IMR-90 (cell line): Measurements from ENCODE around the gene SLCO2B1. TPM values are rescaled to one million over a fixed set of nuclear protein-coding genes. Genes with fewer than 3 reads are reported as not detected.

Experiments
- ATAC-seq: fragments of 200-7000 bp; cut with Tn5 transposase; 2 replicates; pipeline ENCODE4 v1.9.1; 2020; ENCODE audit warnings: low read depth, mild to moderate bottlenecking, moderate library complexity
- BruUV-seq: library from RNA; stranded (reverse); fragments of 400-500 nt; replicated peaks from 2 replicates; lab custom pipeline; 2021; lab: Mats Ljungman, UMichigan
- CTCF ChIA-PET: fragments of 300-600 bp; formaldehyde crosslinking; extraction: SDS; loops from one replicate; lab custom pipeline; 2021; ENCODE audit warnings: antibody characterized with exemption; lab: Yijun Ruan, JAX
- POLR2A ChIA-PET: fragments of 300-600 bp; sonication (Branson Sonifier 250); formaldehyde crosslinking; loops from one replicate; lab custom pipeline; 2022; ENCODE audit warnings: antibody characterized with exemption; ENCODE audit not compliant: unreplicated experiment; lab: Charles Lee
- DNase-seq: peaks from one replicate; pipeline ENCODE4 v3.0.0; 2013
- H2AFZ ChIP-seq: replicated peaks from 2 replicates; pipeline ENCODE3; 2013; ENCODE audit warnings: low read length, mild to moderate bottlenecking; ENCODE audit not compliant: poor library complexity
- H2AK5ac ChIP-seq: 2 replicates; pipeline ENCODE4 v1.6.1; 2013; ENCODE audit warnings: low read depth, low read length, inconsistent platforms
- H2AK9ac ChIP-seq: replicated peaks from 2 replicates; pipeline ENCODE3; 2013; ENCODE audit warnings: mild to moderate bottlenecking, low read depth, low read length, moderate library complexity; ENCODE audit not compliant: poor library complexity
- H2BK120ac ChIP-seq: 2 replicates; pipeline ENCODE4 v1.6.1; 2013; ENCODE audit warnings: low read depth, low read length, inconsistent platforms
- H2BK15ac ChIP-seq: 3 replicates; pipeline ENCODE4 v1.6.1; 2013; ENCODE audit warnings: low read depth, low read length, inconsistent platforms
- H2BK20ac ChIP-seq: 2 replicates; pipeline ENCODE4 v1.6.1; 2013; ENCODE audit warnings: low read depth, mild to moderate bottlenecking, inconsistent platforms, low read length, moderate library complexity
- H2BK5ac ChIP-seq: 2 replicates; pipeline ENCODE4 v1.6.1; 2013; ENCODE audit warnings: mild to moderate bottlenecking, low read depth, low read length, inconsistent platforms; ENCODE audit not compliant: poor library complexity, severe bottlenecking
- H3K14ac ChIP-seq: replicated peaks from 2 replicates; pipeline ENCODE4 v1.6.1; 2013; ENCODE audit warnings: low read depth, low read length, inconsistent platforms
- H3K18ac ChIP-seq: 2 replicates; pipeline ENCODE4 v1.6.1; 2013; ENCODE audit warnings: low read depth, low read length, control low read depth
- H3K23ac ChIP-seq: 2 replicates; pipeline ENCODE4 v1.6.1; 2013; ENCODE audit warnings: low read depth, low read length, inconsistent platforms
- H3K27ac ChIP-seq: 2 replicates; pipeline ENCODE4 v1.5.1; 2013; ENCODE audit warnings: mild to moderate bottlenecking, control low read depth, low read length; ENCODE audit not compliant: insufficient read depth
- H3K27me3 ChIP-seq: 2 replicates; pipeline ENCODE4 v1.6.1; 2013; ENCODE audit warnings: low read length; ENCODE audit not compliant: control insufficient read depth, insufficient read depth
- H3K36me3 ChIP-seq: 2 replicates; pipeline ENCODE4 v1.6.1; 2013; ENCODE audit warnings: low read length, mixed read lengths; ENCODE audit not compliant: control insufficient read depth, insufficient read depth
- H3K4ac ChIP-seq: 2 replicates; pipeline ENCODE4 v1.6.1; 2013; ENCODE audit warnings: low read depth, low read length, inconsistent platforms
- H3K4me1 ChIP-seq: 2 replicates; pipeline ENCODE4 v1.6.1; 2013; ENCODE audit warnings: low read length, mixed read lengths; ENCODE audit not compliant: control insufficient read depth, insufficient read depth
- H3K4me2 ChIP-seq: 2 replicates; pipeline ENCODE4 v1.6.1; 2013; ENCODE audit warnings: low read depth, mild to moderate bottlenecking, control low read depth, low read length, moderate library complexity
- H3K4me3 ChIP-seq: 2 replicates; pipeline ENCODE4 v1.5.1; 2013; ENCODE audit warnings: low read depth, mild to moderate bottlenecking, control low read depth, low read length, moderate library complexity; ENCODE audit not compliant: insufficient read depth
- H3K56ac ChIP-seq: 2 replicates; pipeline ENCODE4 v1.6.1; 2013; ENCODE audit warnings: low read length, inconsistent platforms; ENCODE audit not compliant: insufficient read depth; ENCODE audit errors: extremely low read depth
- H3K79me1 ChIP-seq, 2 experiments: 2 replicates each; pipeline ENCODE4 v1.6.1; 2013; ENCODE audit warnings: low read length in 2 of 2, inconsistent platforms in 1 of 2, low read depth in 1 of 2
- H3K9ac ChIP-seq: 2 replicates; pipeline ENCODE4 v1.6.1; 2013; ENCODE audit warnings: low read depth, low read length, control low read depth
- H3K9me1 ChIP-seq: 2 replicates; pipeline ENCODE4 v1.6.1; 2013; ENCODE audit warnings: low read length, inconsistent platforms; ENCODE audit not compliant: insufficient read depth
- H3K9me3 ChIP-seq: 2 replicates; pipeline ENCODE4 v1.6.1; 2013; ENCODE audit warnings: low read length; ENCODE audit not compliant: control insufficient read depth, insufficient read depth
- H4K20me1 ChIP-seq: 2 replicates; pipeline ENCODE4 v1.6.1; 2013; ENCODE audit warnings: low read length, inconsistent platforms; ENCODE audit not compliant: insufficient read depth
- H4K5ac ChIP-seq: 2 replicates; pipeline ENCODE4 v1.6.1; 2013; ENCODE audit warnings: mild to moderate bottlenecking, low read depth, low read length, control low read depth
- H4K8ac ChIP-seq, 2 experiments: 2 replicates each; pipeline ENCODE4 v1.6.1; 2013; ENCODE audit warnings: low read depth in 2 of 2, low read length in 2 of 2, control low read depth in 1 of 2, inconsistent platforms in 1 of 2
- H4K91ac ChIP-seq: 2 replicates; pipeline ENCODE4 v1.6.1; 2013; ENCODE audit warnings: low read depth, low read length, inconsistent platforms; ENCODE audit not compliant: insufficient read depth
- BHLHE40 ChIP-seq: fragments of 150-350 bp; IDR thresholded peaks from 2 replicates; pipeline ENCODE4 v1.6.1; 2016; ENCODE audit warnings: mild to moderate bottlenecking, low read depth, low read length
- CEBPB ChIP-seq: IDR thresholded peaks from 2 replicates; pipeline ENCODE4 v1.6.1; 2012; ENCODE audit warnings: low read depth, low read length, improper control_type of control experiment
- CHD1 ChIP-seq: IDR thresholded peaks from 2 replicates; pipeline ENCODE4 v1.6.1; 2012; ENCODE audit warnings: low read depth, low read length, improper control_type of control experiment
- ELK1 ChIP-seq: fragments of 150-350 bp; IDR thresholded peaks from 2 replicates; pipeline ENCODE4 v1.6.1; 2016; ENCODE audit warnings: low read depth, mild to moderate bottlenecking, low read length, moderate library complexity, borderline replicate concordance
- FOS ChIP-seq: fragments of 150-350 bp; IDR thresholded peaks from 2 replicates; pipeline ENCODE4 v1.6.1; 2016; ENCODE audit warnings: low read depth, low read length
- MAFK ChIP-seq: IDR thresholded peaks from 2 replicates; pipeline ENCODE4 v1.6.1; 2012; ENCODE audit warnings: low read depth, low read length, improper control_type of control experiment
- MAZ ChIP-seq: IDR thresholded peaks from 2 replicates; pipeline ENCODE4 v1.6.1; 2012; ENCODE audit warnings: low read depth, mild to moderate bottlenecking, low read length, improper control_type of control experiment, moderate library complexity, borderline replicate concordance
- NFE2L2 ChIP-seq: fragments of 150-350 bp; IDR thresholded peaks from 2 replicates; pipeline ENCODE4 v1.6.1; 2016; ENCODE audit warnings: low read depth, mild to moderate bottlenecking, low read length
- POLR2A ChIP-seq: IDR thresholded peaks from 2 replicates; pipeline ENCODE4 v1.6.1; 2012; ENCODE audit warnings: mild to moderate bottlenecking, low read depth, low read length
- RAD21 ChIP-seq: IDR thresholded peaks from 2 replicates; pipeline ENCODE4 v1.6.1; 2012; ENCODE audit warnings: low read length, improper control_type of control experiment
- RCOR1 ChIP-seq: IDR thresholded peaks from 2 replicates; pipeline ENCODE4 v1.6.1; 2012; ENCODE audit warnings: mild to moderate bottlenecking, low read length, improper control_type of control experiment; ENCODE audit not compliant: insufficient replicate concordance
- RFX5 ChIP-seq: IDR thresholded peaks from 2 replicates; pipeline ENCODE4 v1.8.0; 2012; ENCODE audit warnings: low read depth, mild to moderate bottlenecking, low read length, moderate library complexity
- WGBS, 2 experiments: methylation state at CpG; one replicate each; pipeline versions ENCODE4 v1.1.5 to v1.1.7; 2013; ENCODE audit warnings: missing lambda C conversion rate in 2 of 2; ENCODE audit not compliant: insufficient read length in 1 of 2; ENCODE audit errors: extremely low coverage in 2 of 2; 5-methylcytosine and 5-hydroxymethylcytosine counted together
- dilution Hi-C: fragments of 300-500 bp; cut with HindIII; formaldehyde crosslinking; loops from one replicate; pipeline ENCODE4 v1.14.3; 2018; ENCODE audit warnings: low sequenced_read_pairs; ENCODE audit not compliant: unreplicated experiment
- in situ Hi-C: fragments of 300-500 bp; cut with MboI; formaldehyde crosslinking; loops from 3 replicates; pipeline ENCODE4 v1.14.3; 2019; ENCODE audit warnings: low sequenced_read_pairs, inconsistent platforms, mixed read lengths
- intact Hi-C: fragments of 100-400 bp; cut with micrococcal nuclease; formaldehyde crosslinking; loops from 2 replicates; pipeline ENCODE4 v1.10.0; 2022
- polyA plus RNA-seq, 3 experiments: library from polyadenylated mRNA; depleted of rRNA; stranded (reverse); fragments of >200 nt; gene quantifications; 2 replicates each; pipeline ENCODE4 v1.2.3, GENCODE V29; 2012; ENCODE audit warnings: low replicate concordance in 1 of 3
- total RNA-seq: library from RNA; depleted of rRNA; stranded (reverse); fragments of >200 nt; gene quantifications from 2 replicates; pipeline ENCODE4 v1.2.3, GENCODE V29; 2012

The SLCO2B1 gene
- total and polyA plus RNA-seq, 2 of the 4 experiments (the other 2 are of a cell fraction): not detected

- no peak for ATAC-seq
- intact Hi-C loops (no loop called here), dilution Hi-C loops (no loop called here)
Observed at GRCh38 chr11:75244052-75244814, 93.3 kb downstream of the SLCO2B1 start.

More at GRCh38 chr11:75244052-75244814, 93.3 kb downstream of the SLCO2B1 start:
- Histone ChIP-seq H3K9ac (no peak overlapping the region), H2AFZ (no peak overlapping the region), H3K79me1 (no peaks in the 10 kb centered on the region), H3K27me3 (peaks cover 72% of the 10 kb centered on the region), H4K5ac (no peak overlapping the region), H4K91ac (no peak overlapping the region), H3K36me3 (no peaks in the 10 kb centered on the region), H3K23ac (no peak overlapping the region), H3K4me2 (no peak overlapping the region), H2BK5ac (no peak overlapping the region), H3K27ac (no peak overlapping the region), H3K56ac (no peak overlapping the region), H2AK9ac (no peak overlapping the region), H3K4me3 (no peak overlapping the region), H3K9me1 (no peaks in the 10 kb centered on the region), H2BK20ac (no peak overlapping the region), H2BK120ac (no peak overlapping the region), H4K20me1 (no peaks in the 10 kb centered on the region; the same call in 1 of the 2 replicates), H2AK5ac (no peak overlapping the region), H3K14ac (no peak overlapping the region), H2BK15ac (no peak overlapping the region), H4K8ac (no peak overlapping the region), H3K4me1 (no peaks in the 10 kb centered on the region), H3K18ac (no peak overlapping the region), H3K9me3 (no peaks in the 10 kb centered on the region), H3K4ac (no peak overlapping the region)
- CTCF ChIA-PET: interaction anchor here (1.5 kb wide), 1 partner anchor 104 kb away, joined by 4 read pairs; no protein-coding TSS in a partner anchor
- in situ Hi-C loops: no loop called here
- no peak for DNase-seq
- BruUV-seq: no TSS peak
- TF ChIP-seq ELK1 (no peak), NFE2L2 (no peak), CEBPB (no peak), RCOR1 (no peak), MAZ (no peak), BHLHE40 (no peak), FOS (no peak), CHD1 (no peak), RFX5 (no peak), POLR2A (no peak), RAD21 (no peak), MAFK (no peak)
- 90% methylated on average over 2 of the region's 10 CpGs; no CpG with 5 or more reads in 1 of the 2 experiments for WGBS, 2 experiments
- POLR2A ChIA-PET: interaction anchor here (0.5 kb wide), 1 partner anchor 26 kb away, joined by 4 read pairs; no protein-coding TSS in a partner anchor
